SJCRH30 (cell line): ENCODE measurements around the gene ITM2A. TPM values are rescaled to one million over a fixed set of nuclear protein-coding genes. Genes with fewer than 3 reads are reported as not detected.

Experiments
- DNase-seq, 2 experiments: peaks; one replicate each; pipeline ENCODE4 v3.0.0-alpha.2; 2015 to 2020
- H3K27ac ChIP-seq: fragments of 250-450 bp; sonication (Bioruptor Pico); 2 replicates; pipeline ENCODE4 v1.5.1; 2020; ENCODE audit warnings: mild to moderate bottlenecking, moderate library complexity
- H3K27me3 ChIP-seq: fragments of 250-450 bp; sonication (Bioruptor Pico); 2 replicates; pipeline ENCODE4 v1.5.1; 2020; ENCODE audit warnings: mild to moderate bottlenecking, moderate library complexity
- H3K36me3 ChIP-seq: fragments of 250-450 bp; sonication (Bioruptor Pico); 2 replicates; pipeline ENCODE4 v1.5.1; 2020; ENCODE audit warnings: mild to moderate bottlenecking, moderate library complexity
- H3K4me1 ChIP-seq: fragments of 250-450 bp; sonication (Bioruptor Pico); 2 replicates; pipeline ENCODE4 v1.5.1; 2020; ENCODE audit warnings: mild to moderate bottlenecking, moderate library complexity
- H3K4me3 ChIP-seq: fragments of 250-450 bp; sonication (Bioruptor Pico); 2 replicates; pipeline ENCODE4 v1.5.1; 2020; ENCODE audit warnings: mild to moderate bottlenecking, moderate library complexity
- H3K9me3 ChIP-seq: fragments of 250-450 bp; sonication (Bioruptor Pico); replicated peaks from 2 replicates; pipeline ENCODE4 v1.5.1; 2020; ENCODE audit warnings: mild to moderate bottlenecking, moderate library complexity
- total RNA-seq: library from RNA; depleted of rRNA; stranded (reverse); fragments of >200 nt; shearing (Covaris generic); gene quantifications from 2 replicates; pipeline ENCODE4 v1.2.3, GENCODE V29; 2014; rRNA removed

Gene ITM2A
- total RNA-seq, result not detected in 2 replicates

DNA sequence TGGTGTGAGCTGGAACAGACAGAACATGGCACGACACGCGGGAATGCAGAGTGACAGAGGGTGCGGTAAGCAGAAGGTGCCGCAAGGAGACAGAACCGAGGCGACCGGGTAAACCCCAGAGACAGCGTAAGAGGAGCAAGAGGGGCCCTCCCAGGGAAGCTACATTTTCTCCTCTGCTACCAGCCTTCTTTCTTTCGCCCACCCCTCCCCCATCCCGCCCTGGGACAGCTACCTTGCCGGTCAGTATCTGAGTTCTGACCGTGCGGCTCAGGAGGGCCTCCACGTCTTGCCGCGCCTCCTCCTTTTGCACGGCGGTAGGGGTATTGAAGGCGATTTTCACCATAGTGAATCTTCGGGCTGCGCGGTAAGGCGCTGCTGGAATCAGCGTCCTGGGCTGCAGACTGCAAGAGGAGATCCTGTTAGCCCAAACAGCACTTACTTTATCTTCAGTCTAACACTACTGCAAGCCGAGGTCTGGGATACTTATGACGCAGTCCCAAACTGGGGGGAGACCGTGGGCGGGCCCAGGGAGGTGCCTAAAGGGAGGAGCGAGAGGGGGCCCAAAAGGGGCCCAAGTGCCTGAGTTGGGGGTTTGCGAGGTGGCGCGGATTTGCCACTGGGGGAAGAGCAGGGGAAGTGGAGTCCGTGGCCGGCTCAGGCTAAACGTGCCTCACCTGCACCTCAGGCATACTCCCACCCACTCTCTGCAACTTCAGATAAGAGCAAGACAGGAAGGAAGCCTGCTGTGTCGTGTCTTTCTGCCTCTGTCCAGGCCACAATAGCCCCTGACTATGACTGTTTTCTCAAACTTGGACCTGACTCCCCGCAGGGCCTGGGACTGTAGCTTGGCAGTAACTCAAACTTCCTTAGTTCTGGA is at the start of gene ITM2A:
Gene ITM2A (minus strand): TSS at position 462 of the 877 bp plus-strand sequence. CDS start 119 bp downstream, at position 343.
- no peak within 1 kb of the TSS for H3K27ac ChIP-seq
- no peak for DNase-seq
- H3K9me3 ChIP-seq, result no peaks in the 10 kb centered on the region
- no peaks in the 10 kb centered on the region for H3K36me3 ChIP-seq
- H3K4me1 ChIP-seq, result no peaks in the 10 kb centered on the region
- H3K4me3 ChIP-seq, result no peak within 1 kb of the TSS
- H3K27me3 ChIP-seq, result no peaks in the 10 kb centered on the region

DNA sequence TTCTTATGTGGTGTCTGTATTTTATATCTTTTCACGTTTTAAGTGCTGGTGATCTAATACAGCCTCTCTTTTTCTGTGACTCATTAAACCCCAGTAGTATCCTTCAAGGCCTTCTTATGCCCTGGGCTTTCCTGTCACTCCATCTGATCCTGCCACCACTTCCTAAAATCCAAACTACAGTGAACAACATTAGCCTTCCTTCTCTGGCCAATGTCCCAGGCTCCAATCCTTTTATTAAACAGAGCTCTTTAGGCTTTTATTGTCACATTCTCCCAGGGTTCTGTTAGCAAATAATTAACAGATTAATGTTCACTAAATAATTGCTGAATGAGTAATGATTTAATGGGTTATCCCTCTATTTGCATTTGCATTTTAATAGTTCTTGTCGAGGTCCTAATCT is 47.9 kb upstream of the ITM2A start:
- Histone ChIP-seq H3K36me3 (no peaks in the 10 kb centered on the region), H3K27ac (no peak overlapping the region), H3K4me3 (no peak overlapping the region), H3K27me3 (no peaks in the 10 kb centered on the region), H3K4me1 (no peaks in the 10 kb centered on the region), H3K9me3 (no peaks in the 10 kb centered on the region)
- no peak for DNase-seq

- no peaks in the 10 kb centered on the region for H3K27me3 ChIP-seq
- no peaks in the 10 kb centered on the region for H3K9me3 ChIP-seq
- H3K4me1 ChIP-seq, result no peaks in the 10 kb centered on the region
- H3K36me3 ChIP-seq, result no peaks in the 10 kb centered on the region
- H3K4me3 ChIP-seq, result no peak overlapping the region
- no peak overlapping the region for H3K27ac ChIP-seq
- DNase-seq, result no peak
Observed at GRCh38 chrX:79413963-79414362, 46.8 kb upstream of the ITM2A start.

GRCh38 chrX:79412972-79413371 is 45.8 kb upstream of the ITM2A start:
- peak overlapping the region; percentile 26; the same call in 1 of the 2 replicates for H3K4me3 ChIP-seq
- DNase-seq, result peak in 1 of 2 experiments; percentile 37
- H3K27me3 ChIP-seq, result no peaks in the 10 kb centered on the region
- no peaks in the 10 kb centered on the region for H3K9me3 ChIP-seq
- H3K27ac ChIP-seq, result no peak overlapping the region
- H3K4me1 ChIP-seq, result no peaks in the 10 kb centered on the region
- H3K36me3 ChIP-seq, result no peaks in the 10 kb centered on the region

GRCh38 chrX:79412166-79412565 is 45.0 kb upstream of the ITM2A start:
- no peak overlapping the region for H3K27ac ChIP-seq
- H3K27me3 ChIP-seq, result no peaks in the 10 kb centered on the region
- no peak overlapping the region for H3K4me3 ChIP-seq
- no peaks in the 10 kb centered on the region for H3K36me3 ChIP-seq
- no peaks in the 10 kb centered on the region for H3K4me1 ChIP-seq
- no peaks in the 10 kb centered on the region for H3K9me3 ChIP-seq
- DNase-seq, result no peak

- no peaks in the 10 kb centered on the region for H3K9me3 ChIP-seq
- H3K36me3 ChIP-seq, result no peaks in the 10 kb centered on the region
- H3K27ac ChIP-seq, result no peak overlapping the region
- H3K4me1 ChIP-seq, result no peaks in the 10 kb centered on the region
- H3K27me3 ChIP-seq, result no peaks in the 10 kb centered on the region
- no peak for DNase-seq
- no peak overlapping the region for H3K4me3 ChIP-seq
Observed at GRCh38 chrX:79409657-79410056, 42.5 kb upstream of the ITM2A start.

DNA sequence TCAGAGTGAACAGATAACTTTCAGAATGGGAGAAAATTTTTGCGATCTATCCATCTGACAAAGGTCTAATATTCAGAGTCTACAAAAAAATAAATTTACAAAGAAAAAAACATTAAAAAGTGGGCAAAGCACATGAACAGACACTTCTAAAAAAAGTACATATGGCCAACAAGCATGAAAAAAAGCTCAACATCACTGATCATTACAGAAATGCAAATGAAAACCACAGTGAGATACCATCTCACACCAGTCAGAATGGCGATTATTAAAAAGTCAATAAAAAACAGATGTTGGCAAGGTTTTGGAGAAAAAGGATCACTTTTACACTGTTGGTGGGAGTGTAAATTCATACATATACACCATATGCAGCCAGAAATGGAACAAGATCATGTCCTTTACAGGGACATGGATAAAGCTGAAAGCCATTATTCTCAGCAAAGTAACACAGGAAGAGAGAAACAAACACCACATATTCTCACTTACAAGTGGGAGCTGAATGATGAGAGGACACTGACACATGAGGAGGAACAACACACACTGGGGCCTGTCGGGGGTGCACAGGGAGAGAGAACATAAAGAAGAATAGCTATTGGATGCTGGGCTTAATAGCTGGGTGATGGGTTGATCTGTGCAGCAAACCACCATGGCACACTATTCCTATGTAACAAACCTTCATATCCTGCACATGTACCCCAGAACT is 41.6 kb upstream of the ITM2A start:
- Histone ChIP-seq H3K4me1 (no peaks in the 10 kb centered on the region), H3K4me3 (no peak overlapping the region), H3K27ac (no peak overlapping the region), H3K36me3 (no peaks in the 10 kb centered on the region), H3K9me3 (no peaks in the 10 kb centered on the region), H3K27me3 (no peaks in the 10 kb centered on the region)
- DNase-seq, result no peak

- Histone ChIP-seq H3K36me3 (no peaks in the 10 kb centered on the region), H3K4me3 (no peak overlapping the region), H3K27me3 (no peaks in the 10 kb centered on the region), H3K9me3 (no peaks in the 10 kb centered on the region), H3K4me1 (no peaks in the 10 kb centered on the region), H3K27ac (no peak overlapping the region)
- no peak for DNase-seq
Observed at GRCh38 chrX:79400623-79401022, 33.5 kb upstream of the ITM2A start.

- Histone ChIP-seq H3K4me3 (no peak overlapping the region), H3K9me3 (no peaks in the 10 kb centered on the region), H3K27me3 (no peaks in the 10 kb centered on the region), H3K27ac (no peak overlapping the region), H3K4me1 (no peaks in the 10 kb centered on the region), H3K36me3 (no peaks in the 10 kb centered on the region)
- no peak for DNase-seq
Observed at GRCh38 chrX:79375340-79375739, 8.2 kb upstream of the ITM2A start.

DNA sequence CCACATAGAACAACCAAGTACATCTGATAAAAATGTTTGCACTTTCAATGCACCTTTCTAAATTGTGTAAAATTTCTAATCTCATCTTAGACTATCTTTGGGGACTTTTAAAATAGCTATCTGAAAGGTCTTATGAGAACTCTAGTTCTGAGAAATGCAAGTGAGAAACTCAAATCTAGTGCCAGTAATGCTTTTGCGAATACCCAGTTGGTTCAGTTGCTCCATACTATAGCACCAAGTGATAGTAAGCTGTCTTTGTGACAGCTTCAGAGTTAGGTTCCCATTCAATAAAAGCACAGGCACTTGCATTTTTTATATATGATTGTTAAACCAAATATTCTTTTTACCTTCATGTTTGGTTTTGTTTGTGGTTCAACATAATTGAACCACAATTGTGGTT is 4.5 kb upstream of the ITM2A start:
- Histone ChIP-seq H3K9me3 (no peaks in the 10 kb centered on the region), H3K36me3 (no peaks in the 10 kb centered on the region), H3K4me3 (no peak overlapping the region), H3K27me3 (no peaks in the 10 kb centered on the region), H3K4me1 (no peaks in the 10 kb centered on the region), H3K27ac (no peak overlapping the region)
- no peak for DNase-seq

- no peak overlapping the region for H3K27ac ChIP-seq
- no peaks in the 10 kb centered on the region for H3K36me3 ChIP-seq
- H3K4me3 ChIP-seq, result no peak overlapping the region
- no peaks in the 10 kb centered on the region for H3K9me3 ChIP-seq
- no peaks in the 10 kb centered on the region for H3K4me1 ChIP-seq
- DNase-seq, result peak in 1 of 2 experiments; percentile 3
- no peaks in the 10 kb centered on the region for H3K27me3 ChIP-seq
Observed at GRCh38 chrX:79371101-79371500, 4.0 kb upstream of the ITM2A start.

DNA sequence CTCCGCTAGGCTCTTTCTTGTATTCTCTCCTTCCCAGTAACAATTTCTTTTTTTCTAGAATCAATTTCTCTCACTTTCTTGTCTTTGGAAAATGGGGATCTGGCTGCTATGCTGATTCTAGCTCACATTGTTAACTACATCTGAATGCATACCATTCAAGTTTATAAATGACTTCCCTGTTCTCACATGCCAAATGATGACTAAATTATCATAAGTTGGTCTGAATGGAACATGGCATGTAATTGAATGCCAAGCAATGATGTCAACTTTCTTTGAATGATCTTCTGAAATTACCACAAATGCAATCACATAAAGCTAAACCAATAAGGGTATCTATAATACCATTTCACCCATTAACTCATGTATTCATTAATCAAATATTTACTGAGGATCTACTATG is 2.7 kb upstream of the ITM2A start:
- Histone ChIP-seq H3K4me3 (no peak overlapping the region), H3K4me1 (no peaks in the 10 kb centered on the region), H3K27ac (no peak overlapping the region), H3K9me3 (no peaks in the 10 kb centered on the region), H3K27me3 (no peaks in the 10 kb centered on the region), H3K36me3 (no peaks in the 10 kb centered on the region)
- DNase-seq, result no peak

DNA sequence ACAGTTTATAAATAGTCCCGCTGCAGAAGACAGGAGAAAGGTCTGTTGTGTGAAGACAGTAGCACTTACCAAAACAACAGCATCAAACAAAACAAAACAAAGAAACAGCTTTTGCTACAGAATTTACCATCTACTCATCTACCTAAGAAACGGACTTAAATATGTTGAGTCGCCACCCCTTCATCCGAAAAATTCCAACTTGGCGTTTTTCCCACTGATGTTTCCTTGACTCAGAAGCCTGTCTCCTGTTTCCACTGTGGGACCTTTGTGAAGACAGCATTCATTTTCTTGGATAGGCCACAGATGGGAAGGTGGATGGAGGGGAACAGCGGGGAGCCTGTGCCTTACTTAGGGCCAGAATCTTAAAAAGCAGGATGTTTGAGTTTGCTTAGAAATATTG is 1.3 kb upstream of the ITM2A start:
- H3K4me1 ChIP-seq, result no peaks in the 10 kb centered on the region
- H3K27me3 ChIP-seq, result no peaks in the 10 kb centered on the region
- H3K27ac ChIP-seq, result no peak overlapping the region
- no peak for DNase-seq
- H3K9me3 ChIP-seq, result no peaks in the 10 kb centered on the region
- H3K4me3 ChIP-seq, result no peak overlapping the region
- H3K36me3 ChIP-seq, result no peaks in the 10 kb centered on the region

DNA sequence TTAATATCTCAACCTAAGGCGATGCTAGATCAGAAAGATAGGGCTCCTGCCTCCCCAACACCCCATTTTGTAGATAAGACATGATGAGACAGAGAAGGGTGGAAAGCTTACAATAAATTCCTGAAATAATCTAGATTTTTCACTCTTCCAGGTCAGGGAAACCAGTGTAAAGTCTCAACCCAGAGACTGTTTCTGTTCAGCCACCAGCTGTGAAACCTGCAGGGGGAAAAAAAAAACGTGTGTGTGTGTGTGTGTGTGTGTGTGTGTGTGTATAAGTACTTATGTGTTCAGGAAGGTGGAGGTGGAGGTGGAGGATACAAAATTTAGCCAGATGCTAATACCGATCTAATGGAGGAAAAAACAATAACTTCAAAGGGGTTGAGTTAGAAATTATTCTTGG is 773 bp upstream of the ITM2A start:
- no peak overlapping the region for H3K27ac ChIP-seq
- no peak for DNase-seq
- no peaks in the 10 kb centered on the region for H3K27me3 ChIP-seq
- no peaks in the 10 kb centered on the region for H3K36me3 ChIP-seq
- H3K9me3 ChIP-seq, result no peaks in the 10 kb centered on the region
- H3K4me1 ChIP-seq, result no peaks in the 10 kb centered on the region
- no peak overlapping the region for H3K4me3 ChIP-seq

- Histone ChIP-seq H3K27me3 (no peaks in the 10 kb centered on the region), H3K4me1 (no peaks in the 10 kb centered on the region), H3K36me3 (no peaks in the 10 kb centered on the region), H3K27ac (no peak overlapping the region), H3K9me3 (no peaks in the 10 kb centered on the region), H3K4me3 (no peak overlapping the region)
- DNase-seq, result no peak
Observed at GRCh38 chrX:79366556-79366872, 620 bp downstream of the ITM2A start.
